ENCODE results near the gene RAB11FIP2.

Gene RAB11FIP2

GRCh38 chr10:118062798-118063238 lies 16.1 kb upstream of the RAB11FIP2 start:
- no peak for TF ChIP-seq CTCF (conservative IDR thresholded peaks at IDR 0.05; ENCODE audit: low read length)
- DNase-seq (ENCODE audit: low read depth), result no peak
- H3K4me3 ChIP-seq (ENCODE audit: low read length), result no peak overlapping the region

GRCh38 chr10:118058371-118058770 lies 11.6 kb upstream of the RAB11FIP2 start:
- no peak for DNase-seq (ENCODE audit: low read depth)
- no peak overlapping the region for H3K4me3 ChIP-seq (ENCODE audit: low read length)
- no peak for TF ChIP-seq CTCF (conservative IDR thresholded peaks at IDR 0.05; ENCODE audit: low read length)

- DNase-seq (ENCODE audit: low read depth), result no peak
- H3K4me3 ChIP-seq (ENCODE audit: low read length), result no peak overlapping the region
- no peak for TF ChIP-seq CTCF (conservative IDR thresholded peaks at IDR 0.05; ENCODE audit: low read length)
Measured at GRCh38 chr10:118057361-118057760, 10.6 kb upstream of the RAB11FIP2 start.

GRCh38 chr10:118054383-118054782 lies 7.6 kb upstream of the RAB11FIP2 start:
- no peak for TF ChIP-seq CTCF (conservative IDR thresholded peaks at IDR 0.05; ENCODE audit: low read length)
- no peak overlapping the region for H3K4me3 ChIP-seq (ENCODE audit: low read length)
- DNase-seq (ENCODE audit: low read depth), result no peak

- no peak overlapping the region for H3K4me3 ChIP-seq (ENCODE audit: low read length)
- no peak for TF ChIP-seq CTCF (conservative IDR thresholded peaks at IDR 0.05; ENCODE audit: low read length)
- no peak for DNase-seq (ENCODE audit: low read depth)
Measured at GRCh38 chr10:118052816-118053215, 6.1 kb upstream of the RAB11FIP2 start.

- no peak for TF ChIP-seq CTCF (conservative IDR thresholded peaks at IDR 0.05; ENCODE audit: low read length)
- H3K4me3 ChIP-seq (ENCODE audit: low read length), result no peak overlapping the region
- no peak for DNase-seq (ENCODE audit: low read depth)
Measured at GRCh38 chr10:118047880-118048279, 1.1 kb upstream of the RAB11FIP2 start.

- H3K4me3 ChIP-seq (ENCODE audit: low read length), result peak overlapping the region; percentile 72
- no peak for TF ChIP-seq CTCF (conservative IDR thresholded peaks at IDR 0.05; ENCODE audit: low read length)
- no peak for DNase-seq (ENCODE audit: low read depth)
Measured at GRCh38 chr10:118047157-118047719, 497 bp upstream of the RAB11FIP2 start.

All from AG10803 (cell line).